Stomach smooth muscle (tissue), 2 donors: ENCODE results near the gene TJP3.

Experiments used
- H3K27ac ChIP-seq: one replicate; pipeline ENCODE4 v1.7.0; 2013; ENCODE audit warnings: mild to moderate bottlenecking, low read length, inconsistent platforms
- H3K27me3 ChIP-seq, 2 donors: one replicate each; pipeline ENCODE4 v1.7.0; 2013; ENCODE audit warnings: low read length in 2 of 2; ENCODE audit not compliant: insufficient read depth in 2 of 2, control insufficient read depth in 1 of 2
- H3K36me3 ChIP-seq, 2 donors: one replicate each; pipeline ENCODE4 v1.7.0; 2013; ENCODE audit warnings: low read length in 2 of 2; ENCODE audit not compliant: control insufficient read depth in 2 of 2, insufficient read depth in 2 of 2
- H3K4me1 ChIP-seq: one replicate; pipeline ENCODE4 v1.7.0; 2013; ENCODE audit warnings: low read length; ENCODE audit not compliant: control insufficient read depth, insufficient read depth
- H3K4me3 ChIP-seq, 2 donors: one replicate each; pipeline ENCODE4 v1.7.0; 2013; ENCODE audit warnings: low read length in 2 of 2
- H3K9ac ChIP-seq, 2 donors: one replicate each; pipeline ENCODE4 v1.7.0; 2013; ENCODE audit warnings: low read length in 2 of 2, mild to moderate bottlenecking in 1 of 2
- H3K9me3 ChIP-seq, 2 donors: one replicate each; pipeline ENCODE4 v1.7.0; 2013; ENCODE audit warnings: low read length in 2 of 2; ENCODE audit not compliant: control insufficient read depth in 2 of 2
- donor health status: healthy.
- donor health status: Pancreatic carcinoma.

Gene TJP3

GRCh38 chr19:3773814-3774515, 65.8 kb downstream of the TJP3 start:
- Histone ChIP-seq H3K9ac (no peak overlapping the region), H3K27ac (no peak overlapping the region)

DNA sequence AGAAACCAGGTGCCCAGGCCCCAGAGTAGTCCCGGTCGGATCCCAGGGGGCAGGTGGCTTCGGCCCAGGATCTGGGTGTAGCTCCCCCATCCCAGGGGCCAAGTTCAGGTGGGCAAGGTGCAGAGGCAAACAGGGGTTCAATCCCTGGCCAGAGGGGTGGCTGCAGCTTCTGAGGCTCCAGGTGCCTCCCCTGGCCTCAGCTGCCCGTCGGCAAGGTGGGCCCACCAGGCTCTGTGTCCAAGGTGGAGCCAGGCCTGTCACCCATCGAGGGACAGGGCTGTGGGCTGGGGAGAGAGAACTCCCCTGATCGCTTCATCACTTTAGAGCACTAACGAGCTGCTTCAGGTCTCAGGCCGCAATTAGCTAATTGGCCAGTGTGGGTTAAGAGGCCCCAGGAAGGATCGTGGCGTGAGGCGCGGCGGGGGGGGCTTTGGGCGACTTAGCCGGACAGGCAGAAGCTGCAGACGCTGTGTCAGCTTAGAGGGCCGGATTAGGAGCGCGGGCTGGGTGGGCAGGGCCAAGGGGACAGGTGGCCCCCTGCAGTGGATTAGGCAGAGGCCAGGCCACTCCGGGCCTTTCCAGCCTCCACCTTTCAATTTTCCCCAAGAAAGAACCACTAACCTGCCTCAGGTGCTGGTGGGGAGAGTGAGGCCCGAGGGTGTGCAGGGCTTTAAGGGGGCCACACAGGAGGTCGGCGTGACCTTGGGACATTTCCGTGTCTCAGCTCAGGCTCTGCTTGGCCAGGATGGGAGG, 66.6 kb downstream of the TJP3 start:
- Histone ChIP-seq H3K27me3 (peaks cover 0 to 3% of the 10 kb centered on the region in 2 donors), H3K9me3 (no peaks in the 10 kb centered on the region), H3K4me3 (no peak overlapping the region), H3K9ac (no peak overlapping the region), H3K4me1 (no peaks in the 10 kb centered on the region), H3K27ac (no peak overlapping the region), H3K36me3 (no peaks in the 10 kb centered on the region)

More at GRCh38 chr19:3773814-3774515, 65.8 kb downstream of the TJP3 start:
- Histone ChIP-seq H3K27me3 (peaks cover 0 to 3% of the 10 kb centered on the region in 2 donors), H3K36me3 (peaks cover 0 to 2% of the 10 kb centered on the region in 2 donors), H3K9me3 (no peaks in the 10 kb centered on the region), H3K4me3 (no peak overlapping the region), H3K4me1 (no peaks in the 10 kb centered on the region)

GRCh38 chr19:3775374-3775711, 67.2 kb downstream of the TJP3 start:
- Histone ChIP-seq H3K36me3 (no peaks in the 10 kb centered on the region), H3K27me3 (peaks cover 0 to 3% of the 10 kb centered on the region in 2 donors), H3K27ac (no peak overlapping the region), H3K9ac (no peak overlapping the region), H3K4me3 (no peak overlapping the region), H3K4me1 (no peaks in the 10 kb centered on the region), H3K9me3 (no peaks in the 10 kb centered on the region)

DNA sequence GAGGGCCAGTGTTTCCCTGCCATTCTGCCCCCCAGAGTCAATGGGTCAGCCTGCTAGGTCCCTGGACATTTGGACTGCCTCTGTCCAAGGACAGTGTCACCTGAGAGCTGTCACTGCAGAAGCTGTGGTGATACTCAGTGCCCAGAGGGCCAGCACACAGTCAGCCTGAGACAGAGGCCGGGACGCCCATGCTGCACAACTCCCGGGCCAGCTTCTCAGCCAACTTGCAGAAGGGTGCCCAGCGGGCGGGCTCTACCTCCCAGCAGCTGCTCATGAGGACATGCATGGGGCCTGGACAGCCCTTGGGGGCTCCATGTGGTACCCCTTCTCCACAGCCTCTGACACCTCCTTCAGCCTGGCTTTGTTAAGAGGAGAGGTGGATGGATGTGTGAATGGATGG, 67.6 kb downstream of the TJP3 start:
- no peaks in the 10 kb centered on the region for H3K36me3 ChIP-seq
- H3K9ac ChIP-seq: no peak overlapping the region
- H3K27me3 ChIP-seq: peaks cover 0 to 3% of the 10 kb centered on the region in 2 donors
- no peak overlapping the region for H3K4me3 ChIP-seq
- H3K9me3 ChIP-seq: peaks cover 0 to under 1% of the 10 kb centered on the region in 2 donors
- no peaks in the 10 kb centered on the region for H3K4me1 ChIP-seq
- H3K27ac ChIP-seq: no peak overlapping the region

- Histone ChIP-seq H3K27me3 (peaks cover 0 to 3% of the 10 kb centered on the region in 2 donors), H3K9me3 (peaks cover 6% of the 10 kb centered on the region in 2 donors), H3K27ac (no peak overlapping the region), H3K36me3 (no peaks in the 10 kb centered on the region), H3K9ac (no peak overlapping the region), H3K4me3 (no peak overlapping the region), H3K4me1 (no peaks in the 10 kb centered on the region)
Measured at GRCh38 chr19:3776479-3777040, 68.4 kb downstream of the TJP3 start.

- Histone ChIP-seq H3K9me3 (peaks cover 11 to 17% of the 10 kb centered on the region in 2 donors), H3K9ac (no peak overlapping the region), H3K4me1 (no peaks in the 10 kb centered on the region), H3K4me3 (no peak overlapping the region), H3K27me3 (peaks cover 3% of the 10 kb centered on the region in 2 donors), H3K36me3 (no peaks in the 10 kb centered on the region), H3K27ac (no peak overlapping the region)
Measured at GRCh38 chr19:3778104-3778867, 70.1 kb downstream of the TJP3 start.

GRCh38 chr19:3778899-3779723, 70.9 kb downstream of the TJP3 start:
- H3K9me3 ChIP-seq: peaks cover 11 to 17% of the 10 kb centered on the region in 2 donors
- no peak overlapping the region for H3K27ac ChIP-seq
- H3K4me3 ChIP-seq: no peak overlapping the region
- peaks cover 4 to 9% of the 10 kb centered on the region in 2 donors for H3K27me3 ChIP-seq
- H3K36me3 ChIP-seq: no peaks in the 10 kb centered on the region
- no peaks in the 10 kb centered on the region for H3K4me1 ChIP-seq
- no peak overlapping the region for H3K9ac ChIP-seq

DNA sequence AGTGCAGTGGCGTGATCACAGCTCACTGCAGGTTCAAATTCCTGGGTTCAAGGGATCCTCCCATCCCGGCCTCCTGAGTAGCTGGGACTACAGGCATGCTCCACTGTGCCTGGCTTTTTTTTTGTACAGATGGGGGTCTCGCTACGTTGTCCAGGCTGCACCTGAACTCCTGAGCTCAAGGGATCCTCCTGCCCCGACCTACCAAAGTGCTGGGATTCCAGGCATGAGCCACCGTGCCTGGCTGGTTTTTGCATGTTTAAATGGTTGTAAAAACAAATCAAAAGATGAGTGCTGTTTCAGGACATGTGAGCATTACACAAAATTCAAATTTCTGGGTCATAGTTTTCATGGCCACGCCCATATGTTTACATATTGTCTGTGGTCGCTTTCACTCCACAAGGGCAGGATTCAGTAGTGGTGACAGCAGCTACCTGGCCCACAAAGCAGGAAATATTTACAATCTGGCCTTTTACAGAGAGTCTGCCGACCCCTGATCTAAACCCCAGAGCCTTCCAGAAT, 72.7 kb downstream of the TJP3 start:
- H3K27ac ChIP-seq: no peak overlapping the region
- no peak overlapping the region for H3K4me3 ChIP-seq
- peaks cover 14 to 24% of the 10 kb centered on the region in 2 donors for H3K27me3 ChIP-seq
- H3K36me3 ChIP-seq: no peaks in the 10 kb centered on the region
- no peaks in the 10 kb centered on the region for H3K4me1 ChIP-seq
- H3K9me3 ChIP-seq: peaks cover 11 to 17% of the 10 kb centered on the region in 2 donors
- H3K9ac ChIP-seq: no peak overlapping the region

DNA sequence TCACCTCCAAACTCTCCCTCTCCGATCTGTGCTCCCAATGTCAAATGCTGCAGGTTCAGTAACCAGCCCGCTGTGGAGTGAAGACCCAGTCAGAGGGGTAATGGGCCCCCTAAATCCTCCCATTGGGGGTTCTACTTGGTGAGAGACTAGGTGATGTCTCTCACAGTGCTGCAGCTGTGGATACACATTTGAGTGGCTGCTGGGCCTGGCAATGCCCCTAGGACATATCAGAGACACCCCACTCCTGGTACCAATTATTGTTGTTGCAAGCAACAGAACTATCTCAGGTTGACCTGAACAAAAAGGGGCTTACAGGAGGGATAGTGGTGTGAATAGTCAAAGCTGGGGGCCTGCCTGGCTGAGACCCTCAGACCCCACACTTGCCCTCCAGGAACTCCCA, 73.4 kb downstream of the TJP3 start:
- no peak overlapping the region for H3K9ac ChIP-seq
- no peaks in the 10 kb centered on the region for H3K36me3 ChIP-seq
- H3K4me1 ChIP-seq: no peaks in the 10 kb centered on the region
- H3K9me3 ChIP-seq: peaks cover 11 to 17% of the 10 kb centered on the region in 2 donors
- H3K4me3 ChIP-seq: no peak overlapping the region
- H3K27me3 ChIP-seq: peaks cover 14 to 26% of the 10 kb centered on the region in 2 donors
- H3K27ac ChIP-seq: no peak overlapping the region

GRCh38 chr19:3782330-3782729, 74.1 kb downstream of the TJP3 start:
- H3K9me3 ChIP-seq: peaks cover 11 to 17% of the 10 kb centered on the region in 2 donors
- H3K27me3 ChIP-seq: peaks cover 14 to 26% of the 10 kb centered on the region in 2 donors
- H3K36me3 ChIP-seq: no peaks in the 10 kb centered on the region
- H3K9ac ChIP-seq: no peak overlapping the region
- no peak overlapping the region for H3K27ac ChIP-seq
- no peaks in the 10 kb centered on the region for H3K4me1 ChIP-seq
- H3K4me3 ChIP-seq: no peak overlapping the region
